ENCODE data around the gene FAM171A2.
A peak's percentile ranks its signal among the peaks of the same experiment; 100 is the strongest.
"Not testable (repeated sequence)": the region's sequence is repeated elsewhere in the genome, so short reads cannot be mapped to it uniquely, and the experiment has no call there.

Gene FAM171A2

GRCh38 chr17:44363613-44364159 is at the start of gene FAM171A2:
TSS of gene FAM171A2 (minus strand) at chr17:44363853. CDS start at chr17:44363714, 139 bp downstream.
- DNase-seq = peak; percentile 75

- no peak for DNase-seq
These were observed 45.8 kb upstream of the FAM171A2 start for GRCh38 chr17:44409309-44410028.

DNA sequence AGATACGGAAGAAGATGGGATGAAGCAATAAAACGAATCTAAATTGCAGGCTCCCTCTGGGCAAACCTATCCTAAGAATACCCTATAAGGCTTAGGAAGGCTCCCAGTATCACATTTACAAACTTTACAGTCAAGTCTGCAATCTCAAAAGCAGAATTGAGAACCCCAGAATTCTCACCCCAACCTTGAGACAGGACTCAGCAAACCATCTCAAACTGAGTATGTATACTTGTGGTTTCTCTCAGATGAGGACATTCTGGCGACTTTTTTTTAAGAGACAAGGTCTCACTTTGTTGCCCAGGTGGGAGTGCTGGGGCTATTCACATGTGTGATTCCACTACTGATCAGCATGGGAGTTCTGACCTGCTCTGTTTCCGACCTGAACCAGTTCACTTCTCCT is 45.1 kb upstream of the FAM171A2 start:
- DNase-seq = no peak

DNA sequence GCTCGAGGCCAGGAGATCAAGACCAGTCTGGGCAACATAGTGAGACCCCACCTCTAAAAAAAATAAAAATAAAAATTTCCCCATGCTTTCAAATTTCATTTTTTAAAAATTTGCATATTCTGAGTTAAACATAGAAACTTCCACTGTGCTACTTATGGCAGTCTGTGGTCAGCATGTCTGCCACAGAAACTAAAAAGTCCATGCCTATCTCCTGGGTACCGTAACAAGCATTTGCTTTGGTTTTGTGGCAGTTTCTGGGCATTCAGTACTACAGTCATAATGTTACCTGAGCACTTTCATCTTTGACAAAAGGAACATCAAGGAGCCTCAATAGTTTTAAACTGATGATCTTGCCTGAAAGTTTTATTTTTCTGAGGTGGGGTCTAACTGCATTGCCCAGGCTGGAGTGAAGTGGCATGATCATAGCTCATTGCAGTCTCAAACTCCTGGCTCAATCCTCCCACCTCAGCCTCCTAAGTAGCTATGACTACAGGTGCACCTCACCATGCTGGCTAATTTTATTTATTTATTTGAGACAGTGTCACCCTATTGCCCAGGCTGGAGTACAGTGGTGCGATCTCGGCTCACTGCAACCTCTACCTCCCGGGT is 39.0 kb upstream of the FAM171A2 start:
- no peak for DNase-seq

DNA sequence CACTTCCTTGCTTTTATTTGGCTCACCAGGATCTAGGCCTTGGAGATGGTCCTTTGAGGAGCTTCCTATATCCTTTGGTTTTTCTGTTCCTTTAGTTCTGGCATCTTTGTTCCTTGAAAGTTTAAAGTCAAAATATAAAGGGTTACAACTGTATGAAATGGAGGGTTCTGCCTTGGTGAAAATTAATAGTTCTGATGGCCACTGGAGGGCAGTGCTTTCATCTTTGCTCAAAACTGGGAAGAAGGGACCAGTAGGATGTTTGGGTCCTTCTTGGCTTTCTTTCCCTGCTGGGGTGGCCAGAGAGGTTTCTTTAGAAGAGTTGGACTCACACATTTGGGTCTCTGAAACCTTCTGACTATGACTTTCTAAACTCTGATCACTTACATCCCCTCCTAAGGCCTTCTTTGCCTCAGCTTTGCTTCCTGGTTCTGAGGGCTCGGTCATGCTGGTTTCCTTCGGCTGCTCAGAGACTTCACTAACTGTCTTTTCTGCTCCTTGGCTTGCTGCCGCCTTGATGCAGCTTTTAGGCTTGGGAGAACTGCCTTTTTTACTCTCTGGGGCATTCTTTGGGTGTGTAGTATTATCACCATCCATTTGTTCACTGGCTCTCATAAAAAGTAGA is 36.7 kb upstream of the FAM171A2 start:
- DNase-seq = no peak

GRCh38 chr17:44398692-44399691 is 35.3 kb upstream of the FAM171A2 start:
- DNase-seq = no peak

DNA sequence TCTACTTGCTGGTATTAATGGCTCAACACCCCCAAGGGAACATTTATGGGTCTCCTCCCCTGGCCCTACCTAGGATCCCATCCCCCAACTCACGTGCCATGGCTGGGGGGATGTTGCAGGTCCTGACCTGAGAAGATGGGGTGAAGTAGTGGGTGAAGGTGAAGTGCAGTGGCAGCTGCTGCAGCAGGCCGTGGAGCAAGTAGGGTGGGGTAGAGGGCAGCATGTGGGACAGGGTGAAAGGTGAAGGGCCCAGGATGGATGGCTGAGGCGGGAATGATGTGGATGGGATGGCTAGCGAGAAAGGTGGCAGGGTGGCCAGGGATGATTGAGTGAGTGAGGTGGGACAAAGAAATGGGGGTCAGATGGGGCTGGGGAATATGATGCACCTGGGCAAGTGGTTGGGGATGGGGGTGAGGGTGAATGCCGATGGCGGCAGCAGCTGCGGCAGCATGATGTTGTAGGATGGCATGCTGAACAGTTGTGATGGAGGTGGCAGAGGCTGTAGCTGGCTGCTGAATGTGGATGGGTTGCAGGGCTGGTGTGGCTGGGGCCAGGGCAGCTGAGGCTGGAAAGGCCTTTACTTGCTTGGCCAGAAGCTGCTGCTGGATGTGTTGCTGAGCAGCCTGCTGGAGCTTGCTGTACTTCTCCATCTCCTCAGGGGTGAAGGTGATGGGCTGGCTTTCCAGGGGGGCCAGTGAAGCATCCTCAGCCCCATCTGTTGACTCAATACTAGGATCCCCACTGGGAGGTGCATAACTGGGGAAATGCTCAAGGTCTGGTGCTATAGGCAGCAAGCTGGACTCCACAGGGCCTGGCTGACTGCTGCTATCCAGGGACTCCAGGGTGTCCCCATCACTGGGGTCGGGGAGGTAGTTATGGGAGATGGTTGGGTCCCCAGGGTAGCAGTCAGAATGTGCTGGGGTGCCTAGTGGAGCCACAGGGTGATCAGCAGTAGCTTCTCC is 34.1 kb upstream of the FAM171A2 start:
- DNase-seq = no peak

- DNase-seq = no peak
These were observed 33.3 kb upstream of the FAM171A2 start for GRCh38 chr17:44396946-44397345.

DNA sequence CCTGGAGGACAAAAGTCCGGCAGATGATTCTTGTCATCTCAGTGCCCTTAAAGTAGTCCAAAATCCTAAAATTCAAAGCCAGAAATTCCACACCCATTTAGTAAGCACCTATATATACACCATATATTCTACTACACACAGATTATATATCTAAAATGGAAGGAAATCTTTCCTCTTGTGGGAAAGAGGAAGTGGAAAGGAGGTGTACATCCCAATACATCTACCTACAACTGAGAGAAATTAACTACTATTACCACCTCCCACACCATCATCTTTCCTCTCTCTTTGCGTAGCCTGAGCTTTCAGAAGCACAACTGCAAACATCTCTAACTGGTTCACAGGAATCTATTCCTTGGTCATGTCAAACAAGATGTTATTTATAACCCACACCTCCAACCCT is 31.2 kb upstream of the FAM171A2 start:
- DNase-seq = no peak

- not testable (repeated sequence) for DNase-seq
These were observed 30.5 kb upstream of the FAM171A2 start for GRCh38 chr17:44394112-44394511.

DNA sequence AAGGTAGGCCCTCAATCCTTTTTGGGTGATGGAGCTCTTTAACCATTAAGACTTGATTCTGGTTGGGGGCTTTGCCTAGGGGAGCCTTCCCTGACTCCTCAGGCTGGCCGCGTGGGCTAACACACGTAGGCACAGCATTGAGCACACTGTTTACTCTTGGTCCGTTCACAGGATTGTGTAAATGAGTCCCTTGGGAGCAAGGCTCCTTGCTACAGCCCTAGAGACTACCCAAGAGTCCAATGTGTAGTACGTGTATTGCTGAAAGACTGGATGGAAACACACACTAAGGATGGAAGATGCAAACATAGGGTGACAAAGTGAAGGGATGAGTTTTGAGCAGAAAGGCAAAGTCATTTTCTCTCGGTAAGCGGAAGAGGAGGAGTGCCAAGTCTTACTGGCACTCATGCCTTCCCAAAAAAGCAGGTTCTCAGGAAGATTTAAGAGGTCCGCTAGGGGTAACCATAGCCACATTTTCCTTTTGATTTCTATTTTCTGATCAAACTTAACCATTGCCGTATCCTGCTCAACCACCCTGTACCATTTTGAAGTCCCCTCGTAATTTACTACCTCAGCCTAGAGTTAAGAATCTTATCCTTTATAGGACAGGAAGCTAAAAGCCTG is 26.7 kb upstream of the FAM171A2 start:
- DNase-seq = no peak

- DNase-seq = no peak
These were observed 26.1 kb upstream of the FAM171A2 start for GRCh38 chr17:44389723-44390202.

- DNase-seq = no peak
These were observed 25.6 kb upstream of the FAM171A2 start, which contains the start of gene ITGA2B for GRCh38 chr17:44389281-44389680. TSS of gene ITGA2B (minus strand) at chr17:44389649. CDS start at chr17:44389473, 176 bp downstream.

DNA sequence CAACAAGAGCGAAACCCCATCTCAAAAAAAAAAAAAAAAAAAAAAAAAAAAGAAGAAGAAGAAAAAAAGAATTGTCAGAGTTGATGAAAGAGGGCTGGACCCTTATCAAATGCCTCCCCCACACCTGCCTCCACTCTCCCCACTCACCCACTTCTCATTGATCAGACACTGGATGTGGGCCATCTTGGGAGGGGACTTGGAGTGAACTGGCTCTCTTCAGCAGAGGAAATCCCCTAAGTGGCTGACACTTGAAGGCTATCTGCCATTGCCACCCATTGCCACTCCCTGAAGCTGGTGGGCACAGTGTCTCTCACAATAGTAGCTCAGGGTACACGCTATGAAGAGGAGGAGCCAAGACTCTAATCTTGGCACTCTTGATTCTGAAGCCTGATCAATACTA is 24.2 kb upstream of the FAM171A2 start:
- no peak for DNase-seq

- no peak for DNase-seq
These were observed 22.5 kb upstream of the FAM171A2 start for GRCh38 chr17:44386182-44386525.

- peak; percentile 83 for DNase-seq
These were observed 21.9 kb upstream of the FAM171A2 start for GRCh38 chr17:44385287-44386181.

GRCh38 chr17:44384823-44385286 is 21.2 kb upstream of the FAM171A2 start:
- DNase-seq = no peak

DNA sequence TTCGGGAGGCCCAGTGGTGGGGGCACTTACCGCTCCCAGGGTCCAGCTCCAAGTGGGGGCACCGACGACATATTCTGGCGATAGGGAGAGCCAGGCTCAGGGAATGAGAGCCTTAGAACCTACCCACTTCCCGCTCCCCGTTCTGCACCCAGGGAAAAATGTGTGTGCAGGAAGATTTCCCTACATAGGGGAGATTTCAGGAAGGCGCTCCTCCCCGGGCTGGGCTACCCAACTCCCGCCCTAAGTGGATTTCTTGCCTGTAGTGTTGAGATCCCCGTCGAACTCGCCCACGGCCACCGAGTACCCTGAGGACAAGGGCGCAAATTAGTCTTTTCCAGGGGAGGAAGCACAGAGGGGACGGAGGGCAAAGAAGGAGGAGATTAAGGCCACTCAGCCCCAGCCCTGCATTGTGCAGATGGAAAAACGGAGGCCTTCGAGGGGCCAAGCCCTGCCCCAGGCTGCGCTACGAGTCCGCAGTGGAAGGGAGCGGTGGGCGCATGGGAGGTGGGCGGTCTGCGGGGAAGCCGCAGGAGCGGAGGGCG is 20.7 kb upstream of the FAM171A2 start:
- no peak for DNase-seq

DNA sequence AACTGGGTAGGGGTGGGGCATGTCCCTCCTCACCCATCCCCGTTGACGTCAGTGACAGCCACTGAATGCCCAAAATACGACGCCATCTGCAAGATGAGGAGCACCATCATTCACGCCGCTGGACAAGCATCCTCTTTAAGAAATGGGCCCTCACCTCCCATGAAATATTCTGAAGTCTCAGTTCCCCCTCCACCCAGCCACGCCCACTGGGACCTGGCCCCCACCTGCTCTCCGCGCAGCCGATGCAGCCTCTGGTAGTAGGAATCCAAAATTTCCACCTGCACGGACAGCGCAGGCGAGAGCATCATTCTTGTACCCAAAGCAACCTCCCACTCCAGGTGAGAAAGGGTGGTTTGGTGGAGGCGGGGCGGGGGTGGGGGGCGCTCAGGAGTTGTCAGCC is 20.2 kb upstream of the FAM171A2 start:
- DNase-seq = no peak

Measured in activated naive CD4-positive, alpha-beta T cell treated with anti-CD3 and anti-CD28 coated beads, Interleukin-2, amount 50 U/mL, for 16 hours (primary cell).